Vagina (tissue), 2 donors: ENCODE results near the gene GPR35. TPM values are rescaled to one million over a fixed set of nuclear protein-coding genes. Genes with fewer than 3 reads are reported as not detected.

Source experiments
- DNase-seq, 2 donors: peaks; one replicate each; pipeline ENCODE4 v3.0.0-alpha.2; 2017; ENCODE audit errors: extremely low spot score in 2 of 2
- H3K27ac ChIP-seq: fragments of 200-600 bp; sonication (generic); one replicate; pipeline ENCODE4 v1.5.1; 2019
- H3K27me3 ChIP-seq: fragments of 200-600 bp; sonication (generic); one replicate; pipeline ENCODE4 v1.5.1; 2019
- H3K36me3 ChIP-seq, 2 donors: fragments of 200-600 bp; sonication (generic); one replicate each; pipeline ENCODE4 v1.5.1; 2017 to 2019
- H3K4me1 ChIP-seq: fragments of 200-600 bp; sonication (generic); one replicate; pipeline ENCODE4 v1.5.1; 2019
- H3K4me3 ChIP-seq, 2 donors: fragments of 200-600 bp; sonication (generic); 1 replicate in 1 of 2; 2 replicates in 1 of 2; pipeline ENCODE4 v1.5.1; 2016 to 2019
- H3K9me3 ChIP-seq: fragments of 200-600 bp; sonication (generic); one replicate; pipeline ENCODE4 v1.5.1; 2019
- CTCF ChIP-seq, 3 experiments: fragments of 450-650 bp in 2 of 3; fragments of 200-600 bp in 1 of 3; sonication (generic) in 1 of 3; IDR thresholded peaks; one replicate each; pipeline ENCODE4 v1.5.1; 2017 to 2019; ENCODE audit warnings: antibody characterized with exemption in 3 of 3, mild to moderate bottlenecking in 2 of 3, moderate library complexity in 2 of 3
- POLR2A ChIP-seq, 2 donors: fragments of 450-650 bp; IDR thresholded peaks; one replicate each; pipeline ENCODE4 v1.6.1; 2017; ENCODE audit warnings: antibody characterized with exemption in 2 of 2, mild to moderate bottlenecking in 2 of 2, moderate library complexity in 2 of 2
- POLR2AphosphoS5 ChIP-seq, 2 donors: sonication (generic); formaldehyde crosslinking; IDR thresholded peaks; one replicate each; pipeline ENCODE4 v1.9.0; 2017; ENCODE audit warnings: antibody characterized with exemption in 2 of 2, mild to moderate bottlenecking in 2 of 2, low read depth in 1 of 2; ENCODE audit not compliant: insufficient read depth in 1 of 2
- intact Hi-C: fragments of 100-400 bp; cut with DNase I; formaldehyde crosslinking; loops from one replicate; pipeline ENCODE4 v1.15.1; 2023
- total RNA-seq: library from RNA; depleted of rRNA; stranded (reverse); fragments of >200 nt; gene quantifications from one replicate; pipeline ENCODE4 v1.2.3, GENCODE V29; 2016

The GPR35 gene
- total RNA-seq, 1 donor from 2014 or later, result 3.9 TPM

GRCh38 chr2:240637901-240638345, 12.6 kb downstream of the GPR35 start:
- Histone ChIP-seq H3K4me3 (no peak overlapping the region), H3K27ac (no peak overlapping the region), H3K27me3 (no peaks in the 10 kb centered on the region), H3K9me3 (no peaks in the 10 kb centered on the region), H3K4me1 (no peaks in the 10 kb centered on the region), H3K36me3 (no peaks in the 10 kb centered on the region)
- DNase-seq, result no peak
- TF ChIP-seq POLR2AphosphoS5 (IDR thresholded peaks at IDR 0.05; ENCODE audit: insufficient read depth in 1 of 2, low read depth in 1 of 2) (no peak), CTCF (IDR thresholded peaks at IDR 0.05) (no peak), POLR2A (IDR thresholded peaks at IDR 0.05) (no peak)
- intact Hi-C loops, result no loop called here

- H3K9me3 ChIP-seq, result no peaks in the 10 kb centered on the region
- H3K36me3 ChIP-seq, result no peaks in the 10 kb centered on the region
- no peaks in the 10 kb centered on the region for H3K4me1 ChIP-seq
- H3K27ac ChIP-seq, result no peak overlapping the region
- intact Hi-C loops, result no loop called here
- H3K27me3 ChIP-seq, result no peaks in the 10 kb centered on the region
- TF ChIP-seq CTCF (IDR thresholded peaks at IDR 0.05), result no peak
- TF ChIP-seq POLR2A (IDR thresholded peaks at IDR 0.05), result no peak
- TF ChIP-seq POLR2AphosphoS5 (IDR thresholded peaks at IDR 0.05; ENCODE audit: insufficient read depth in 1 of 2, low read depth in 1 of 2), result no peak
- no peak overlapping the region for H3K4me3 ChIP-seq
- DNase-seq, result no peak
Measured at GRCh38 chr2:240638512-240639160, 13.4 kb downstream of the GPR35 start.

- no peak for DNase-seq
- H3K36me3 ChIP-seq, result no peaks in the 10 kb centered on the region
- no peaks in the 10 kb centered on the region for H3K9me3 ChIP-seq
- TF ChIP-seq POLR2AphosphoS5 (IDR thresholded peaks at IDR 0.05; ENCODE audit: insufficient read depth in 1 of 2, low read depth in 1 of 2), result no peak
- no peak for TF ChIP-seq CTCF (IDR thresholded peaks at IDR 0.05)
- no peak for TF ChIP-seq POLR2A (IDR thresholded peaks at IDR 0.05)
- intact Hi-C loops, result no loop called here
- H3K27me3 ChIP-seq, result no peaks in the 10 kb centered on the region
- no peak overlapping the region for H3K4me3 ChIP-seq
- H3K27ac ChIP-seq, result no peak overlapping the region
- H3K4me1 ChIP-seq, result no peaks in the 10 kb centered on the region
Measured at GRCh38 chr2:240639566-240639965, 14.3 kb downstream of the GPR35 start.

- Histone ChIP-seq H3K9me3 (no peaks in the 10 kb centered on the region), H3K4me3 (no peak overlapping the region), H3K4me1 (no peaks in the 10 kb centered on the region), H3K36me3 (no peaks in the 10 kb centered on the region), H3K27me3 (no peaks in the 10 kb centered on the region), H3K27ac (no peak overlapping the region)
- intact Hi-C loops, result no loop called here
- DNase-seq, result no peak
- no peak for TF ChIP-seq POLR2AphosphoS5 (IDR thresholded peaks at IDR 0.05; ENCODE audit: insufficient read depth in 1 of 2, low read depth in 1 of 2)
- no peak for TF ChIP-seq POLR2A (IDR thresholded peaks at IDR 0.05)
- TF ChIP-seq CTCF (IDR thresholded peaks at IDR 0.05), result no peak
Measured at GRCh38 chr2:240640939-240641338, 15.7 kb downstream of the GPR35 start.

GRCh38 chr2:240642061-240642805, 17.0 kb downstream of the GPR35 start:
- Histone ChIP-seq H3K4me3 (no peak overlapping the region), H3K9me3 (no peaks in the 10 kb centered on the region), H3K27me3 (no peaks in the 10 kb centered on the region), H3K36me3 (no peaks in the 10 kb centered on the region), H3K27ac (no peak overlapping the region), H3K4me1 (no peaks in the 10 kb centered on the region)
- DNase-seq, result no peak
- TF ChIP-seq POLR2AphosphoS5 (IDR thresholded peaks at IDR 0.05; ENCODE audit: insufficient read depth in 1 of 2, low read depth in 1 of 2) (no peak), CTCF (IDR thresholded peaks at IDR 0.05) (no peak), POLR2A (IDR thresholded peaks at IDR 0.05) (no peak)
- intact Hi-C loops, result no loop called here
